Activated T-cell treated with anti-CD3 and anti-CD28 coated beads, Interleukin-2, amount 50 U/mL, for 24 hours (primary cell): Measurements from ENCODE around the gene SIRPB2.
A peak's percentile ranks its signal among the peaks of the same experiment; 100 is the strongest.

Source experiments
- DNase-seq: peaks from one replicate; pipeline ENCODE4 v3.0.0-alpha.2; 2020
- H3K27ac Mint-ChIP-seq: 2 replicates; pipeline ENCODE4 v1.8.0; 2020; ENCODE audit warnings: mild to moderate bottlenecking, mixed read lengths
- H3K27me3 Mint-ChIP-seq: 2 replicates; pipeline ENCODE4 v1.8.0; 2020; ENCODE audit warnings: mixed read lengths
- H3K36me3 Mint-ChIP-seq: 2 replicates; pipeline ENCODE4 v1.8.0; 2020; ENCODE audit warnings: low read depth, mixed read lengths
- H3K4me1 Mint-ChIP-seq: 2 replicates; pipeline ENCODE4 v1.8.0; 2020; ENCODE audit warnings: low read depth, mixed read lengths
- H3K4me3 Mint-ChIP-seq: 2 replicates; pipeline ENCODE4 v1.8.0; 2020; ENCODE audit warnings: mild to moderate bottlenecking, moderate library complexity, mixed read lengths
- H3K9me3 Mint-ChIP-seq: 2 replicates; pipeline ENCODE4 v1.8.0; 2020; ENCODE audit warnings: mixed read lengths

The SIRPB2 gene

DNA sequence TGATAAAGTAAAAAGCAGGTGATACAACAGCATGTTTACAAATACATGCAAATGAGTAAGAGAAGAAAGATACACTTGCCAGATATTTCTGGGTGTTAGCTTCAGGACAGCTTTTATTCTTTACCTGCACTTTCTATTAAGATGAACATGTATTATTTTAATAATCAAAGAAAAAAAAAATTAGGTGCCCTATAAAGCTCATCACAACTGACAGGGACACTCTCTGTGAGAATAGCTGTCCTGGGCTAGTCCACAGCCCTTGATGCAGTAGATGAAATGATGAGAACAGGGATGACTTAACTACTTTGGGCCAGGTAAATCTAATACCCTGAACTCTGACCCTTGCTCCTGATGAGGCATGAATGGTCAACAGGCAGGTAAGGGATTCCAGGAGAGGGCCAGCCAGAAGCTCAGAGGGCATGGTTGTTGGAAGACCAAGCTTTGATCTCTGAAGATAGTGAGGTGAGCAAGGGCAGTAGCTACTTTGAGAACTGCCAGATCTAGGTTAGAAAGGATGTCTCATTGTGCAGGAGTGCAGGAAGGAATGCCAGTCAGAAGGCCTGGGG, 40.2 kb downstream of the SIRPB2 start:
- Mint-ChIP-seq H3K36me3 (peaks cover 100% of the 10 kb centered on the region), H3K27ac (no peak overlapping the region), H3K9me3 (no peaks in the 10 kb centered on the region), H3K27me3 (no peaks in the 10 kb centered on the region), H3K4me1 (peaks cover under 1% of the 10 kb centered on the region), H3K4me3 (no peak overlapping the region)
- DNase-seq = no peak

- Mint-ChIP-seq H3K36me3 (peaks cover 100% of the 10 kb centered on the region), H3K9me3 (no peaks in the 10 kb centered on the region), H3K27me3 (no peaks in the 10 kb centered on the region), H3K4me3 (no peak overlapping the region), H3K27ac (no peak overlapping the region), H3K4me1 (no peaks in the 10 kb centered on the region)
- no peak for DNase-seq
Measured at GRCh38 chr20:1449370-1449769, 41.9 kb downstream of the SIRPB2 start.

DNA sequence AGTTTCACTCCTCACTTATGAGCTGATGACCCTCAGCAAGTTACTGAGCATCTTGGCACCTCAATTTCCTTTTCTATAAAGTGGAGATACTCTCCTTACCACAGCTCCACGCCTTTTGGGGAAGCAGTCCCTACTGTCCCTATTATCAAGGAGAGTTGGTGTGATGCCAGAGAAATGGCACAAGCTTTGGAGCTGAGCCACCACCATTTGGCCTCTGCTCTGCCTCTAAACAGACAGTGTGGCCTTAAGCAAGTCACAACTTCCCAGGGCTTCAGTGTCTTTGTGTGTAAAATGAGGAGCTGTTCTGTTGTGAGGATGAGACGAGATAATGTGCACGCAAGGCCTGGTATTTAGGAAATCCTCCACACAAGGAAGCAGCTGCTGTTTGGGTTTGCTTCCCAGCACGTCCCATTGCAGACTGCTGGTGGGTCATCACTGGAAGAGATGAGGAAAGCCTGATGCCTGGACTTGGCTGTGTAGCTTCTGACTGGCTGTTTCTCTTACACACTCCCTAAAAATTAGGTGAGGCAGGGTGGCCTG, 43.1 kb downstream of the SIRPB2 start:
- Mint-ChIP-seq H3K27ac (no peak overlapping the region), H3K4me1 (no peaks in the 10 kb centered on the region), H3K4me3 (no peak overlapping the region), H3K36me3 (peaks cover 100% of the 10 kb centered on the region), H3K9me3 (no peaks in the 10 kb centered on the region), H3K27me3 (no peaks in the 10 kb centered on the region)
- no peak for DNase-seq

DNA sequence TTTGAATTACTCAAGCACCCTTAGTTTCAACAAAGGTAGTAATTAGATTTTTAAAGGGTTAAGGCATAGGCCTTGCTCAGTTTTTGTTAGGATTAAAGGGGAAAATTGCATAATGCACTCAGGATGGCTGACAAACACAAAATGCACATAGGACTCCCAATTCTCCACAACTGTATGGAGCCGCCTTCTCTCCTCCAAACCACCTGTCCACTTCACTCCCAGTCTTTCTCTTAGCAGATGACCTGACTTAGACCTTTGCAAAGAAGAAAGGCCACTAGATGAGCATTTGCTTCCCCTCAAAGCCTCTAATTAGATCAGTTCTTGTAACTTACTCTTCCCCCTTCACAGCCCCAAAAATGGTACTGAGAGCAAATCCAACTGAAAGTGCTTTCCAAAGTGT, 44.7 kb downstream of the SIRPB2 start:
- no peaks in the 10 kb centered on the region for H3K27me3 Mint-ChIP-seq
- peaks cover 8% of the 10 kb centered on the region for H3K4me1 Mint-ChIP-seq
- no peak for DNase-seq
- H3K9me3 Mint-ChIP-seq = no peaks in the 10 kb centered on the region
- no peak overlapping the region for H3K27ac Mint-ChIP-seq
- peaks cover 100% of the 10 kb centered on the region for H3K36me3 Mint-ChIP-seq
- no peak overlapping the region for H3K4me3 Mint-ChIP-seq

DNA sequence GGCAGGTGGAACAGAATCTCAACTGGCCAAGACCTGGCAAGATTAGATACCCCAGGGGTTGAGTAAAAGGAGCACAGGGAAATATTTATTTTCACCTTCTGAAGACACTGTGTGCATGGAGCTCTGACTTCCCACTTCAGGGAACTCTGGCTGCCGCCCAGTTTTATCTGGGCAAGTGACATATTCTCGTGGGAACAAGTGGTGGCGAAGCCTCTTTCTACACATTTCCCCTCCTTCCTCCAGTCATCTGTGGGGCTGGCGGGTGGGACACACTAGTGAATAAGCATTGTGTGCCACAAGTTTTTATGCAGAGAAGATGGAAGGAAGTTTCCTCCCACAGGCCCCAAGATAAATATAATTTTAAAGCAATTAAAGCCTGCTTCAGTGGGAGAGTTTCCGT, 48.1 kb downstream of the SIRPB2 start:
- no peak for DNase-seq
- H3K27ac Mint-ChIP-seq = no peak overlapping the region
- no peaks in the 10 kb centered on the region for H3K9me3 Mint-ChIP-seq
- H3K36me3 Mint-ChIP-seq = peaks cover 82% of the 10 kb centered on the region
- no peaks in the 10 kb centered on the region for H3K27me3 Mint-ChIP-seq
- no peak overlapping the region for H3K4me3 Mint-ChIP-seq
- peaks cover 10% of the 10 kb centered on the region for H3K4me1 Mint-ChIP-seq

GRCh38 chr20:1442304-1442703, 48.9 kb downstream of the SIRPB2 start:
- Mint-ChIP-seq H3K9me3 (no peaks in the 10 kb centered on the region), H3K4me1 (peaks cover 12% of the 10 kb centered on the region), H3K4me3 (no peak overlapping the region), H3K36me3 (peaks cover 76% of the 10 kb centered on the region), H3K27me3 (no peaks in the 10 kb centered on the region), H3K27ac (no peak overlapping the region)
- no peak for DNase-seq

DNA sequence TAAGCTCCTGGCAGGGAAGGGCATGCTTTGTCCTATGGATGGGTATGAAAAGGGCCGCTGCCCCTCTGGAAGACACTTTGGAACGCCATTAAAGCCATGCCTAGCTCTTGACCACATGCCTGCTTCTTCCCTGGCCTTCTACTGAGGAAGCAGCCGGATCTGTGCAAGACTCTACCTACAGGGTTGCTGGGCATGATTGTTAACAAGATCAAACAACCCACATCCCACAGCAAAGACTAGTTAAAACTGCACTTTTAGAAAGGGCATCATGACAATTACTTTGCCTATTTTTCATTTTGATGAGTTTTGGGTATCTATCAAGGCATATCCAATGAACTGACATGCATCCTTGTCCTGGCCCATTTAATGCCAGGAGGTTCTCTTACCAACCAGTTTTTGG, 50.1 kb downstream of the SIRPB2 start:
- no peak overlapping the region for H3K27ac Mint-ChIP-seq
- H3K36me3 Mint-ChIP-seq = peaks cover 67% of the 10 kb centered on the region
- no peak overlapping the region for H3K4me3 Mint-ChIP-seq
- DNase-seq = no peak
- peaks cover 15% of the 10 kb centered on the region for H3K4me1 Mint-ChIP-seq
- H3K27me3 Mint-ChIP-seq = no peaks in the 10 kb centered on the region
- H3K9me3 Mint-ChIP-seq = no peaks in the 10 kb centered on the region

GRCh38 chr20:1440024-1440423, 51.2 kb downstream of the SIRPB2 start:
- Mint-ChIP-seq H3K4me1 (peaks cover 23% of the 10 kb centered on the region), H3K27me3 (no peaks in the 10 kb centered on the region), H3K27ac (peak overlapping the region; percentile 3), H3K4me3 (no peak overlapping the region), H3K9me3 (no peaks in the 10 kb centered on the region), H3K36me3 (peaks cover 59% of the 10 kb centered on the region)
- DNase-seq = no peak

DNA sequence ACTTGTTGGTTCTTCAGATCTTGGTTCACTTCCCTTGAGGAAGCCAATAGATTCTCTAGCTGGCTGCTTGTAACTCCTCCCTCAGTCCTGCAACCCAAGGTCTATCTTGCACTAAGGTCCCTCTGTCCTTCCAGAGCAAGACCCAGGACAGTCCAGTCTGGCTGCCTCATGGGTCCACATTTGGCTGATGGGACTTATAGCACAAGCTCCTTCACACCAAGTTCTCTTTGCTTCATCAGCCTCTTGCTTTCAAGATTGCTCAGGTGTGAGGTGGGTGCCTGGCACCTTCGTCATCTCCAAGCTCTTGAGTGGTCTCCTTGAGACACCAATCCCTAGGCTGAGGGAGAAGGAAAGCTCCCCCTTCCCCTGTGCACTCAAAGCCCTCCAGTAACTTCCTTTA, 52.9 kb downstream of the SIRPB2 start:
- Mint-ChIP-seq H3K4me1 (peaks cover 32% of the 10 kb centered on the region), H3K4me3 (no peak overlapping the region), H3K27ac (no peak overlapping the region), H3K27me3 (no peaks in the 10 kb centered on the region), H3K9me3 (no peaks in the 10 kb centered on the region), H3K36me3 (peaks cover 47% of the 10 kb centered on the region)
- DNase-seq = no peak

DNA sequence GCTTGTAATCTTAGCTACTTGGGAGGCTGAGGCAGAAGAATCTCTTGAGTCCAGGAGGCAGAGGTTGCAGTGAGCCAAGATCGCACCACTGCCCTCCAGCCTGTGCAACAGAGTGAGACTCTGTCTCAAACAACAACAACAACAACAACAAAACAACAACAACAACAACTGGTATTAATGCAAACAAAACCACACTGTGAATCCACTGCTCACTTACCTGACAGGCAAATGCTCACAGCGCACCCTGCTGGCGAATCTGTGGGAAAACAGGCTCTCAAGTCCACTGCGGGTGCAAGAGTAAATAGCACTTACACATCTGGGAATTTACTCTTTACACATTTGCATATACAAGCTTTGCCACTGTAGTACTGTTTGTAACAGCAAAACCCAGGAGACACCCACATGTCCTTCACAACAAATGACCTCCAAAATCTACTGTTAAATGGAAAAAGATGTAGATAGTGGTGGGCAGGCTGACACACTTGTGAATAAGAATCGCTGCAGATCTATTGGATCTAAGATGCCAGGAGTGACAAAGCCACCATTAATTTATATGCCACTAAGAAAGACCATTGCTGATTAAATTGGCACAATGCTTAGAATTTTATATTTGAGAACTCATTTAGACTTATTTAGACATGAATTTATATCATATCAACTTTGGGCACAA, 53.9 kb downstream of the SIRPB2 start:
- H3K27ac Mint-ChIP-seq = no peak overlapping the region
- H3K9me3 Mint-ChIP-seq = no peaks in the 10 kb centered on the region
- peaks cover 33% of the 10 kb centered on the region for H3K4me1 Mint-ChIP-seq
- peak; percentile 81 for DNase-seq
- H3K27me3 Mint-ChIP-seq = no peaks in the 10 kb centered on the region
- H3K36me3 Mint-ChIP-seq = peaks cover 37% of the 10 kb centered on the region
- H3K4me3 Mint-ChIP-seq = no peak overlapping the region

- no peak overlapping the region for H3K4me3 Mint-ChIP-seq
- DNase-seq = no peak
- H3K9me3 Mint-ChIP-seq = no peaks in the 10 kb centered on the region
- H3K27me3 Mint-ChIP-seq = no peaks in the 10 kb centered on the region
- H3K36me3 Mint-ChIP-seq = peaks cover 27% of the 10 kb centered on the region
- no peak overlapping the region for H3K27ac Mint-ChIP-seq
- peaks cover 25% of the 10 kb centered on the region for H3K4me1 Mint-ChIP-seq
Measured at GRCh38 chr20:1436263-1436662, 55.0 kb downstream of the SIRPB2 start.

DNA sequence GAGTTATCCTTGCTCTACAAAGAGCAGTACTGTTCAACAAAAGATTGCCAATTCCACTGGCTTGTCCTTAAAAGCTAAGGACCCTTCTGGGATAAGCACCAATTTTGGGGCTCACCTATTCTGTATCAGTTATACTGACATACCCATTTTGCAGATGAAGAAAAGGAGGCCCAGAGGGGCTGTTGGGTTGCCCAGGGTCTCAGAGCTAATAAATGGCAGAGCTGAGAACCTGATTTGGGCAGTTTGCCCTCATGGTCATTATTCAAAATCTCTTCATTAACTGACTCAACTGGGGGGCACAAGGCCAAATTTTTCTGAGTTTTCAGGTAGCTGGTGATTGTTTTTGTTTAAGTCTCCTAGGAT, 55.9 kb downstream of the SIRPB2 start:
- no peak overlapping the region for H3K27ac Mint-ChIP-seq
- H3K4me3 Mint-ChIP-seq = no peak overlapping the region
- DNase-seq = no peak
- H3K9me3 Mint-ChIP-seq = no peaks in the 10 kb centered on the region
- H3K4me1 Mint-ChIP-seq = peaks cover 25% of the 10 kb centered on the region
- H3K27me3 Mint-ChIP-seq = no peaks in the 10 kb centered on the region
- H3K36me3 Mint-ChIP-seq = peaks cover 21% of the 10 kb centered on the region

GRCh38 chr20:1434571-1435336, 56.5 kb downstream of the SIRPB2 start:
- peaks cover 15% of the 10 kb centered on the region for H3K36me3 Mint-ChIP-seq
- no peak overlapping the region for H3K4me3 Mint-ChIP-seq
- no peaks in the 10 kb centered on the region for H3K27me3 Mint-ChIP-seq
- peaks cover 25% of the 10 kb centered on the region for H3K4me1 Mint-ChIP-seq
- peak; percentile 44 for DNase-seq
- H3K27ac Mint-ChIP-seq = peak overlapping the region; percentile 71
- no peaks in the 10 kb centered on the region for H3K9me3 Mint-ChIP-seq

GRCh38 chr20:1431158-1431557, 60.1 kb downstream of the SIRPB2 start:
- Mint-ChIP-seq H3K4me3 (no peak overlapping the region), H3K9me3 (no peaks in the 10 kb centered on the region), H3K36me3 (peaks cover 8% of the 10 kb centered on the region), H3K27me3 (no peaks in the 10 kb centered on the region), H3K4me1 (peaks cover 28% of the 10 kb centered on the region), H3K27ac (no peak overlapping the region)
- no peak for DNase-seq

- H3K9me3 Mint-ChIP-seq = no peaks in the 10 kb centered on the region
- H3K27me3 Mint-ChIP-seq = no peaks in the 10 kb centered on the region
- H3K4me1 Mint-ChIP-seq = peaks cover 19% of the 10 kb centered on the region
- no peak overlapping the region for H3K4me3 Mint-ChIP-seq
- peaks cover 5% of the 10 kb centered on the region for H3K36me3 Mint-ChIP-seq
- no peak overlapping the region for H3K27ac Mint-ChIP-seq
- no peak for DNase-seq
Measured at GRCh38 chr20:1430004-1430451, 61.2 kb downstream of the SIRPB2 start.
